ENCODE measurements around the gene SNED1.

GRCh38 chr2:241010531-241011295 lies 12.3 kb downstream of the SNED1 start:
- no peak for TF ChIP-seq CTCF (IDR thresholded peaks at IDR 0.05)
- TF ChIP-seq POLR2A (IDR thresholded peaks at IDR 0.05), result no peak
